ENCODE results near the gene IRF5. TPM values are rescaled to one million over a fixed set of nuclear protein-coding genes. Genes with fewer than 3 reads are reported as not detected.

Gene IRF5
- total RNA-seq, 1 experiment from 2014 or later, result 1.8 TPM

DNA sequence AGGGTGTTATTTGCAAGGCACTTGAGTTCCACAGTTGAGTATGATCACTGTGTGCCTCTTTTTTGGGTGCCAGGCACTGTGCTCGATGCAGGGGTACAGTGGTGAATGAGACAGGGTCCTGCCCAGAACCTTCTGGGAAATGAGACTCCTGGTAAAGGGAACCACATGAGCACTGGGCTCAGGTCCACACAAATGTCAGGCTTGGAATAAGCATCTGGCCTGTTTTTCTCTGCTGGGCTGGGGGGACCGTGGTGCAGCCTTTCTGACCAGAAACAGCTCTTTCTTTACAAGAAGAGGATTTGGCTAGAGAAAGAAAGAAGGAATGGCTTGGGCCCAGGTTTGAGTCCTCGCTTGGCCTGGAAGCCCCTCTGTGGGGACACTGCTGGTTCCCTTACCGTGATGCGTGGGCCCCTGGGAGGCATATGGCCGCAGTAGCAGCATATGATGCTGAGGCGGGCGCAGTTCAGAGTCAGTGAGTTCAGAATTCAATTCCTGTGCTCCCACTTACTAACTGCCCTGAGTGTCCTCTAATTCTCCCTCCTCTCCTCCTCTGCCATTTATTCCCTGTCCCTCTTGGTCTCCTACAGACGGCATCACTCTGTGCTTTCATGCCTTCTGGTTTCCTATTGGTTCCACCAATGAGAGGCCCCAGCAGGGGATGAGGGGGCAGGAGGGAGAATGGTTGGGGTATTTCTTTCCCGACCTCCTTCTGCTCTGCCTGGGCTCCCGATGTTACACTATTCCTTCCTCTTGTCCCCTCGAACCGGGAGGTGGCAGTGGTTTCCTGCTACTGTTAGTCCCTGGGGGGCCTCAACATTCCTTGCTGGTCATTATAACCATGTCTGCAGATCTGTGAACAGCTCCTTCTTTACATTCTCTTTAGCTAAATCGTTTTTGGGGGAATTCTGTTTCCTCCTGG lies 17.6 kb upstream of the IRF5 start:
- DNase-seq (ENCODE audit: low read depth), result no peak

DNA sequence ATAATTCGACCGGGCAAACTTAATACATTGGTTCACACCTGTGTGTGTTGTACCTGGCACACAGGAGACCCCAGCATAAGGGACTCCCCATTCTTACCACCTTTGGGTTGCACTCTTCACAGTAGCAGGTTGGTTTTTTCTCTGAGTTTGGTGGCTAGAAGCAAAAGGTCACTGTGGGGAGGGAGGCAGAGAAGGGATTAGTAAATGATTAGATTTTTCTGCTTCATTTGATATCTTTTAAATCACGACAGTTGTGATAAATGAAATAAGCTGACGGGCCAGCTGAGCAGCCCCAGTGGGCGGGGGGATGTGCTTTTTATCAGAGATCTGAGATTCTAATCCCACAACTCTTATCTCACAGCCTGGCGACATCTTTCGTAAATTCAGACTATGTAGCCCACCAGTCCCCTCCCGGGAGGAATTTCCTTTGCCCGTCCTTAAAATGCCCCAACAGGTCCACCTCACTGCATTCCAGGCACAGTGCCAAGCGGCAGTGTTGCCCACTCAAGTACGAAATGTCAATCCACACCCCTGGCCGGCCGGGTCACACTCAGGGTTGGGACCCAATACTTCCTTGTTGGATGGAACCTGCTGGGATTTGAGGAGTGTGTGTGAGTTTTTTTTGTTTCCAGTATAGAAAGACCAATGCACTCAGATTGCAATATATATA lies 16.7 kb upstream of the IRF5 start:
- DNase-seq (ENCODE audit: low read depth), result no peak

DNA sequence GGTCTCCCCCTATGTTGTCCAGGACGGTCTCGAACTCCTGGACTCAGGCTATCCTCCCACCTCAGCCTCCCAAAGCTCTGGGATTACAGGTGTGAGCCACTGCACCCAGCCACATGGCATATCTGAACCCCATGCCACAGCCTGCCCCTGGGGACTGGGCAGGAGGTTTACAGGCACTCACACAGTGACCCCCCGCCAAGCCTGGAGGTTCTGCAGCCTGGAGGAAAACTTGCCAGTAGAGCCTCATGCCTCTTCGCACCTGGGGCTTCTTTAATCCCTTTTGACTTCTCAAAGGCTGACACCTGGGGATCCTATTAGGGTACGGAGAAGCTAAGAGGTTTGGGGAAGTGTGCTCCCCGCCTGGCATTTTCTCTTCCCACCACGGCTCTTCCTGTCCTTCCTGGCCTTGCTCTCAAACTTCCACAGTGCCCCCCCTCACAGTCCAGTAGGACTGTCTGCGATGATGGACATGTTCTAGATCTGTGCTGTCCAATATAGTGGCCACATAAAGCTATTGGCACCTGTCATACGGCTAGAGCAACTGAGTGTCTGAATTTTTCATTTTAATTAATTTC lies 15.8 kb upstream of the IRF5 start:
- DNase-seq (ENCODE audit: low read depth), result no peak

DNA sequence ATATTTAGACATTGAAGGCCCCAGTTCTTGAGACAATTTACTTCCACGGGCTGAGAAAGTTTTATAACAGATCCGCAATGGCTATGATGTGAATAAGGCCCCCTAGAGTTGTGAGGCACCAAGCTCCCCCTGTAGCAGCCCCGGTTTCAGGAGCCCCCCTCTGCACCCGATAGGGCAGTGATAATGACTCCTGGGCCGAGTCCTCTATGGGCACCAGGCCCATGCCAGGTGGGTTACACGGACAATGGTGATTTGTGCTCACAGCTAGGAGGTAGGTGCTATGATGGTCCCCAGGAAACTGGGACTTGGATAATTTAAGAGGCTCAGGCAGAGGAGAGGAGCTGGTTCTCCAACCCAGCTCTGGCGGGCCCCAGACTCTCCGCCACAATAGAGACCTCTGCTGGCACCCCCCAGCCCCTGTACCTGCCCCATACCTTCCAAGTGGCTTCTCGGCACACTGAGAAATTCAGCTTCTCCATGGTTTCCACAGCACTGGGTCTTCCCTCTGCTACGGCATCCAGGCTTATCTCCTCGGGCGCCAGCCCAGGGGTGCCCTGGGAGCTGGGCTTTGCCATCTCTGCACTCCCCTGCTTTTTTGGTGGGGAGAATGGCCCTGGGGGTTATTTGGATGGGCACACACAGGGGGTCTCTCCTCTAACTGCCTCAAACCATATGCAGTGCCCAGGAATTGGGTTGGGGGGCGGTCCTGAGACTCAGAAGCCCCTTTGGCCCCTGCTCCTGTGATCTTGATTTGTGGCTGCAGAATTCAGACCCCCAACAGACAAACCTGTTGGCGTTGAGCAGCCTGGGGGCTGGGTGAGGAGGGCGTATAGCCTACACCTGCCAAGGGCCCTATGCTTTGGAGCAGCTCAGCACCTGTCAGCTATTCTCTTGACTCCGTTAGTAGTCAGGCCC lies 15.0 kb upstream of the IRF5 start:
- DNase-seq (ENCODE audit: low read depth), result no peak

DNA sequence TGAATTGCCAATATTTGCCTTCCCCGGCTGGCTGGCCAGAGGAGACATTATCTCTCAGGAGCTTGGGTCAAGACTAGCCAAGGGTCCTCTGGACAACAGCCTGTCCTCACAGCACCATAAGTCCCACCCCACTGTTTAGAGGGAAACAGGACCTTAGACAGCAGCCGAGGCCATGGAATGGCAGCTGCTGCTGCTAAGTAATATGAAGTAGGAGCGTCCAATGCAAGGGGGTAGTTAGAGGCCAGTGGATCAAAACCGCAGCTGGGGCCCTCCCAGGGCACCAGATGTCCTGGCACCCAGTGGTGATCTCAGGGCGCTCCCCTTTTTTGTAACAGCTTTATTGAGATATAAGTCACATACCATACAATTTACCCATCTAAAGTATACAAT lies 14.3 kb upstream of the IRF5 start:
- DNase-seq (ENCODE audit: low read depth), result no peak

DNA sequence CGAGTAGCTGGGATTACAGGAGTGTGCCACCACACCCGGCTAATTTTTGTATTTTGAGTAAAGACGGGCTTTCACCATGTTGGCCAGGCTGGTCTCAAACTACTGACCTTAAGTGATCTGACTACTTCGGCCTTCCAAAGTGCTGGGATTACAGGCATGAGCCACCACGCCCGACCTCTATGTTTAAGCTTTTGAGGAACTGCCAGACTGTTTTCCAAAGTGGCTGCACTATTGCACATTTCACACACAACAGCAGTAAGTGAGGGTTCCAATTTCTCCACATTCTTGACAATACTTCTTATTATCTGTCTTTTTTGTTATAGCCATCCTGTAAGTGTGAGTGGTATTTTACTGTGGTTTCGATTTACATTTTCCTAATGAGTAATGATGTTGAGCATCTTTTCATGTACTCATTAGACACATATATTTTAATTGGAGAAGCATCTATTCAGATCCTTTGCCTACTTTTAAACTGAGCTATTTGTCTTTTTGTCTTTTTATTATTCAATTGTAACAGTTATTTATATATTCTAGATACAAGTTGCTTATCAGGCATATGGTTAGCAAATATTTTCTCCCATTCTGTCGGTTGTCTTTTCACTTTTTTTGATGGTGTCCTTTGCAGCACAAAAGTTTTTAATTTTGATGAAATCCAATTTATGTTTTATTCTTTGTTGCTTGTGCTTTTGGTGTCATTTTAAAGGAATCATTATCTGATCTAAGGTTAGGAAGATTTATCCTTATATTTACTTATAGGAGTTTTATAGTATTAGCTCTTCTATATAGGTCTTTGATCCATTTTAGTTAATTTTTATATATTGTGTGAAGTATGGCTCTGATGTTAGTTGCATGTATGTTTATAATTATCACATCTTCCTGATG lies 12.8 kb upstream of the IRF5 start:
- no peak for DNase-seq (ENCODE audit: low read depth)

DNA sequence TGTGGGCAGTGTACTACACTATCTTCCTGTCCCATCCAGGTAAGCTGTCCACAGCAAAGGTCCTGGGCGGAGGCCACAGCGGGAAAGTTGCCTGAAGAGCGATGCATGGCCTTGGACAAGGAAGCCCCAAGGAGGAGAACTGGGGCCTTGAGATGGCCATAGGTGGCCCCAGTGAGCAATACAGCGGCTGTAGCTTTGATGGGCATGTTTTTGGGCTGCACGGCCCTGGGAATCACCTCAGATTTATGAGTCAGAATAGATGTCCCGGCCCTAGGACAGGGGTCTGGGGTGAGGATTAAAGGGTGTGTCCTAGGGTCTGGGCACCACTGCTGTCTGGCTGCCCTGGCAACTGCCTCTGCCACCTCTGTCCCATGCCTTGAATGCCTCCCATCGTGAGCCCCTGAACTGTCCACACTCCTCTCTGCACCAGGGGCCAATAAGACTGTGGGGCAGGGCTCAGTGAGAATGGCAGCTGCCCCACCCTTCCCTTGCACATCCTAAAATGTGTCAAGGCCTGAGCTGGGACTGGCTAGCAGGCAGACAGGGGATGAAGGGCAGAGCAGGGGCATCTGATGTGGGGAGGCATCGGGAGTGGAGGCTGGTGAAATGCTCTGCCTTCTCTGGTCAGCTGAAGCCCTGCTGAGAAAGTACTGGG lies 9.4 kb upstream of the IRF5 start:
- no peak for DNase-seq (ENCODE audit: low read depth)

DNA sequence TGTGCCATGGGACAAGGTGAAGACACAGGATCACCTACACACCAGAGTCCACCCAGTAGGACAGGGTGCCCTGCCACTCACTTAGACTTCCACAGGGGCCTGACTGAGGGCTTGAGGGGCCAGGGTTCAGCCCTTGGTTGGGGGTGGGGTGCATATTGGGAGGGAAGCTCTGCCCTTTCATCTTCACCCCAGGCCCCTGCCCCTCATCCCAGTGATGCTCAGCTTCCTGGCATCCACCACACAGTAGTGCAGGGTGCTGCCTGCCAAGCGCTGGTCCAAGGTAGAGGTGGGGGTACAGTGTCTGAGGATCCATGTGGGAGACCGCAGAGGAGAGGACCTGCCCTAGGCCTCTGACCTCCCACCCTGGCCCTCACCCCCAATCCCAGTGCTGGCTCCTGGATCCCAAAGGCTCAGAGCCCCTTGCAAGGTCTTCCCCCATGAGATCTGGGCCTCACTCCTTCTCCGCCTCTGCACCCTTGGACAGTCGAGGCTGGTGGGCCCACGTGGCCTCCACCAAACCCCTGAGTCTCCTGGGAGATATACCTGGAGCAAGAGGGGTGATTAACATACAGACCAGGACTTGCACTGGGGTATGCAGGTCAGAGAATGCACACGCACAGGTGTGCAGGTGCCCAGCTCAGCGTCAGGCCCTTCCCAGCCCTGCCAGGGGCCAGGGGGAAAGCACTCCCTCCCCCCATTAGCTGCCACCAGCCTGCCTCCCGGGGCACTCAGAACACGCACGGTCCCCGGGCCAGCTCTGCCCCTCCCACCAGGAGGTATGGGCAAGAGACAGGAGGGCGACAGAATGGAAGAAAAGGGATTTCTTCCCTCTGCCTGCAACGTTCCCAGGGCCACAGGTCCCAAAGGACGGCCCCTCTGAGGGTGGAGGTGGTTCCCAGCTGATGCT lies 8.6 kb upstream of the IRF5 start:
- DNase-seq (ENCODE audit: low read depth), result no peak

DNA sequence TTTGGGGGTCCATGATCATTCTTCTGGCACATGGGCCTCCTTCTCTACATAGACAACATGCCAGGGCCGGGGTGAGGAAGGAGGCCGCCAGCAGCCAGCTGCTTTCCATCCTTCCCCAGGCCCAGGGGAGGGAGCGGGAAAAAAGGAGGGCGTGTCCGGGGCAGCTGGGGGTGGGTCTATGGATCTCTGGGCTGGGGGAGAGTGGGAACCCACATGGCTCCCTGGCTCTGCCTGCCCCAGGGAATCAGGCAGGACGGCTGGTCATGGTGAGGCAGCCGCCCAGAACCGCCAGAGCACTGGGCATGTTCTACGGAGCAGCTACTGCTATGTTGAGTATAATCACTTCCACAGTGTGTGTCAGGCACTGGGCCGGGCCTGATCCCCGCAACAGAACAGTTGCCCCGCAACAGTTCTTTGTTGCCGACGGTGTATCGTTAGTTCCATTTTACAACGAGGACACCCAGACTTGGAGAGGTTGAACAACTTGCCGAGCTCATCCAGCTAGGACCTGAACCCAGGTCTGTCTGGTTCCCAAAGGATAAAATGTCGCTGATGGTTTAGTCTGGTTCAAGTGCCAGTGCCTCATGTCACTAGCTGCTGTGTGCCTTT lies 6.4 kb upstream of the IRF5 start:
- no peak for DNase-seq (ENCODE audit: low read depth)

DNA sequence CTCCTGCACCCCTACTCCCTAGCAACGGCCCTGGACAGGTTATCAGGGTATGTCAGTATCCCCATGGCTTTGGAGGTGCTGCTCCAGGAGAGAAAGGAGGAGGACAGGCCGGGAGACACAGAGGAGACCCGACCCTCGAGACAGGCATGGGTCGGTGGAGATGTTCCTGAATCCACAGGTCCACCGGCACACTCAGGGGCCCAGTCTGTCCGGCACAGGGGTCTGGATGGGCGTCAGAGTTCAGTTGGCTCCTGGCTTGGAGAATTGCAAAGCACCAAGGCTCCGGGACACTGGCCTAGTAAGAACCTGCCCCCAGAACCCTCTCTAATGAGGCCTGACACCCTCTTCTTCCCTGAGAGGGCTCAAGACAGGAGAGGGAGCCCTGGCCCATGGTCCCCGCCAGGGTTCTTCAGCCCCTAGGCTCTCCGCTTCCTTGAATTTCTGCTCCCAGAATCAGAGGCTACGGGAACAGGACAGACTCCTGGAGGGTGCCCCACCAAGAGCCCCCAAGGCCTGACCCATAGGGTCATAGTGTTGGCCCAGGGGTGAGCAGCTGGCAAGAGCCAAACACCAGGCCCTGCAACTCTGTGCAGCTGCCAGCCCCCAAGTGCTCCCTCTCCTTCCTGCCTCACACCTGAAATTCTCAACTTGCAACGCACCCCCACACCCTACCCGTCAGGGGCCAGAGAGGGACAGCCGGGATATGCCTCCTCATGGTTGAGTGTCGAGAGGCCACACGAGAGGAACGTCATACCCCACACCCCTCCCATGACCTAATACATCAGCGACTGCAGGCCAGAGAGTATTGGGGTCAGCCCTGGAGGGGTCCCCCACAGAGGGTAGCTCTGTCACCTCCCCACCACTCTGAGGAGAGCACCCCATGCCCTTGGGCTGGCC lies 5.5 kb upstream of the IRF5 start:
- no peak for DNase-seq (ENCODE audit: low read depth)

DNA sequence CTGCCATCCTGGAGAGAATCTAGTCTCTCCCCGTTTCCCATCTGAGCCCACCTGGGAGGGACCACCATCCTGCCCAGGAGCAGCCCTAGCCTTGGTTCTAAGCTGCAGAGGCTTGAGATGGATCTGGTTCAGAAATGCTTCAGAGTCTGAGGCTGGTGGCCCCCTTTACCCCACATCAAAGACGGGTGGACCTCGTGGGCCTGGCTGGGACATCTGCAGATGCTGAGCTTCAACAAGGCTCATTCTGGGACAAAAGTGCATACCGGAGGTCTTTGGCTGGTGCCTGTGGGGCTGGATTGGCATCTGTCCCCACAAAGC lies 4.9 kb upstream of the IRF5 start:
- no peak for DNase-seq (ENCODE audit: low read depth)

DNA sequence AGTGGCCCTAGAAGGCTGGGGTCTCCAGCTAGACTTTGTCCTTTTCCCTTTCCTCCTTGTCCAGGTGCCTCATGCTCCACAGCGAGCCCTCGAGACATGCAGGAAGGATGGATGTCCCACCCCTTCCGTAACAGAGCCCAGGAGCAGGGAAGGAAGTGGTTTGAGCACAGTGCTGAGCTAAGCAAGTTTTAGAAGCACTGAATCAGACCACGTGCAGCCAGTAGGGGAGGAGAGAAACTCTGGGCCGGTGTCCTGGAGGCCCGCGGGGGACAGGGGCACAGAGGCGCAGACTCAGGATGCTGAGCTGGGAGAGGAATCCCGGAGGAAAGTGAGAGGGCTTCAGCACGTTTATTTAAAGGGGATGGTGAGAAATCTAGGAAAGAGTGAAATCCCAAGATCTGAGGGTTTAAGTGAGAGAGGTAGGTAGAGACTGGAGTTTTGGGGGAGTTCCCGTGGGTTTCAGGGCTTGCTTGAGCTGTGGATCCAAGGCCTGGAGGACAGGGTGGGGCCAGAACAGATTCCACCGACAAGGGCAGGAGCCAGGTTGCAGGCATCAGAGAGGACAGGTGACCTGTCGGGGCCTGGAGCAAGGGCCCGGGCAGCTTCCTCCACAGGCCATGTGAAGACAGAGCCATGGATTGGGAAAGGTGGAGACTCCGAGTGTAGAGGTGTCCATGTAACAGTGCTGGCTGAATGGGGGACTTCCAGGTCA lies 4.4 kb upstream of the IRF5 start:
- peak; percentile 27 for DNase-seq (ENCODE audit: low read depth)

DNA sequence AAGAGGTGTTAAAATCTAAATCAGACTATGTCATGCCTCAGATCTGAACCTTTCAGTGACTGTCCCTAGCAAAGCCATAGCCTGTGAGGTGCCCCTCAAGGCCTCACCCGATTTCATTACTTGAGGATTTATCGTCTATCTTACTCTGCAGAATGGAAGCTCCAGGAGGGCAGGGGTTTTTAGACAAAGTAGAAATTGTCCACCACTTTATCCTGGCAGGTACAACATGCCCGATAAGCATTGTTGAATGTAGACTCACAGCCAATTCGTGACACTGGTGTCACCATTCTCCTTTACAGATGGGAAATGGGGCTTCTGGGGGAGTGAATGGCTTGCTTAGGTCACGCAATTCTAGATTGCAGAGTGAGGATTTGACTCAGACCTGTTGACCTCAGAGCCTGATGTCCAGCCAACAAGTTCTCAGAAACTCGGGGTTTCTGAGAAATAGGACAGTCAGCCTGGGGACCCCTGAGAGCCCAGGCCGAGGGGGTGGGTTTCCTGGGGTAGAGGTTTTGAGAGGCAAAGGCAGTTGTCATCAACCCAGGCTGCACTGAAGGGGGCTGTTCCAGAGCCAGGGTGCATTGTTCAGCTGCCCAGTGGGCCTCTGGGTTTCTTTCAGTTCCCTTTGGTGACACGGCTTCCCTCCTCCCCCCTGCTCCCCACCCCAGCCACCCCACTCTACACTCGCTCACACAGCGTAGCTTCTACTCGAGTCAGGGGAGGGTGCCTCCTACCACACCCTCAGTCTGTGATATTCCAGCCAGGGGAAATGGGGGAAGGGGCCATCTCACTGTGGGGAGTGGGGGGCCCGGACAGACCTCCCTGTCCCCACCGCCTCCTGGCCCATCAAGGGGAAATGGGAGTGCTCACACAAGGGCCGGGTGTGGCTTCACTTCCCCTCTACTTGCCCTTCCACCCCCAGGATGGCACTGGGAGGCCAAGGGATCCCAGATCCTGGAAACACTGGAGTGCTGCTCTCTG lies 3.1 kb upstream of the IRF5 start:
- DNase-seq (ENCODE audit: low read depth), result no peak

DNA sequence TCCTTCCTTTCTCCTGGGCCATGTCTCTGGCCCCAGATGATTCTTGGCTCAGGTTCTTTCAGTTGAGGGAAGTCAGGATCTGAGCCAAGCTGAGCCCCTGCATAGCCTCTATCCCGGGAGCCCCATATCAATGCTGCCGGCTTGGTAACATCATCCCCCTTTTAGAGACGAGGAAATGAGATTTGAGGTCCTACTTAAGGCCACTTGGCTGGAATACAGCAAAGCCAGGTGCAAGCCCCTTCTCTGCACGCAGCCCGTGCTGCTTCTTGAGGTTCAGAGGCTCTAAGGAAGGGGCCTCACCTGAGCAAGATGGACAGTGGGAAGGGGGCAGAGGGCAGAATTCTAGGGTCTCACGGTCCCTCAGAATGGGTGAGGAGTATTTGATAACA lies 2.4 kb upstream of the IRF5 start:
- DNase-seq (ENCODE audit: low read depth), result no peak

DNA sequence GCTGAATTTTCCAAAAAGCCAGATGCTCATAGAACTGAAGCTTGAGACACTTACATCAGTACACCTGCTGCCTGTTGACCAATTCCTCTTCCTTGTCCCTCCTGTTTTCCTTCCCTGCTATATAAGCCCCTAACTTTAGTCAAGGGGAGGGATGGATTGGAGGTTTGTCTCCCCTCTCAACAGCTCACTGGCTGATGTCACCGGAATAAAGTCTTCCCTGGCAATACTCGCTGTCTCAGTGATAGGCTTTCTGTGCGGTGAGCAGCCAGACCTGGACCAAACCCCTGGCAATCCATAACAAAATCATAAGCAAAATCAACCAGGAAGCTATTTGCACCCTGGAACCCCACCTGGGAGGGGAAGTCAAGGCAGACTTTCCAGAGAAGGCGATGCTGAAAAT lies 929 bp upstream of the IRF5 start:
- no peak for DNase-seq (ENCODE audit: low read depth)

DNA sequence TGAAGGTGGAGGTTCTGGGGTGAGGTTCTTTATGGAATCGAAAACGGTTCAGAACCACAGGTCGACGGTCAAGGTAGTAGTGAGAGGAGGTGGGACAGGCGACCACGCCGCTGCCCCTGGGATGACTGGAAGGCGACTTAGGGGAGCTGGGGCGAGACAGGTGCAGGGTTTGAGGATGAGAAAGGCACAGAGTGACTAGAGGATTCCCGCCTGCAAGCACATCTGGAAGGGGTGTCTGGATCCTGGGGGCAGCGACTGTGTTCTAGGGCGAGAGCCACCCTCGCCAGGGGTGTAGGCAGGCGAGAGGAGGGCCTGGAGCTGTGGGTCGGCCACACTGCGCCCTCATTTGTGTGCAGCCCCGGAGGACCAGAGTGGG lies 468 bp upstream of the IRF5 start:
- DNase-seq (ENCODE audit: low read depth), result no peak
